Kidney (tissue), 14 donors: ENCODE data around the gene CDK14. TPM values are rescaled to one million over a fixed set of nuclear protein-coding genes. Genes with fewer than 3 reads are reported as not detected.

Experiments used
- DNase-seq, 5 donors: peaks; one replicate each; pipeline ENCODE4 v3.0.0-alpha.2; 2013 to 2020
- FAIRE-seq: peaks from 2 replicates; lab custom pipeline; 2012; peaks lifted over from hg19 to GRCh38; lab: Jason Lieb, UNC
- H3K27ac ChIP-seq, 2 donors: one replicate each; pipeline ENCODE4 v1.7.0; 2013; ENCODE audit warnings: low read depth in 2 of 2, low read length in 2 of 2, inconsistent platforms in 1 of 2
- H3K27me3 ChIP-seq: one replicate; pipeline ENCODE4 v1.7.1; 2013; ENCODE audit warnings: low read length, inconsistent platforms; ENCODE audit not compliant: control insufficient read depth, insufficient read depth
- H3K36me3 ChIP-seq, 3 donors: one replicate each; pipeline versions ENCODE4 v1.7.0 to v1.7.1; 2013; ENCODE audit warnings: low read length in 3 of 3, control low read depth in 1 of 3, inconsistent platforms in 1 of 3; ENCODE audit not compliant: insufficient read depth in 3 of 3, control insufficient read depth in 2 of 3
- H3K4me1 ChIP-seq, 3 donors: one replicate each; pipeline versions ENCODE4 v1.7.0 to v1.7.1; 2013; ENCODE audit warnings: low read length in 3 of 3, inconsistent platforms in 1 of 3, low read depth in 1 of 3; ENCODE audit not compliant: control insufficient read depth in 2 of 3, insufficient read depth in 2 of 3
- H3K4me3 ChIP-seq, 3 donors: one replicate each; pipeline versions ENCODE4 v1.7.0 to v1.8.1; 2013; ENCODE audit warnings: low read length in 3 of 3, control low read depth in 1 of 3, inconsistent platforms in 1 of 3
- H3K9ac ChIP-seq, 3 donors: one replicate each; pipeline versions ENCODE4 v1.7.0 to v1.7.1; 2013; ENCODE audit warnings: low read length in 3 of 3, control low read depth in 1 of 3, inconsistent platforms in 1 of 3
- H3K9me3 ChIP-seq, 3 donors: one replicate each; pipeline versions ENCODE4 v1.7.0 to v1.7.1; 2013; ENCODE audit warnings: low read length in 3 of 3, control low read depth in 1 of 3, inconsistent platforms in 1 of 3; ENCODE audit not compliant: control insufficient read depth in 2 of 3, insufficient read depth in 1 of 3
- intact Hi-C: fragments of 100-400 bp; cut with DNase I; formaldehyde crosslinking; loops from one replicate; pipeline ENCODE4 v1.11.1; 2022
- polyA plus RNA-seq: library from polyadenylated mRNA; stranded (reverse); fragments of 350-450 nt; fragmentation: Illumina TruSeq; extraction: RNeasy Lipid Tissue Mini Kit (QIAGEN cat#74804); gene quantifications from one replicate; pipeline ENCODE4 v1.2.3, GENCODE V29; 2014; ENCODE audit warnings: low read depth, low replicate concordance; ENCODE audit not compliant: insufficient read depth
- total RNA-seq: library from RNA; stranded (reverse); fragmentation: NEBNext Ultra II Directional; extraction: Animal tissue kit (Norgen Biotek cat#: 25700); gene quantifications from one replicate; pipeline ENCODE4 v1.2.1, GENCODE V29; 2021
- TF ChIP-seq, protein P1 (sequence below): IDR thresholded peaks from 3 replicates; pipeline ENCODE4 v1.5.1; 2012; ENCODE audit warnings: mild to moderate bottlenecking, moderate library complexity, borderline replicate concordance; ENCODE audit not compliant: insufficient read depth; ENCODE audit errors: extremely low read depth
- donor health status: control.
- donor health status: control.
- donor health status: control.
- donor health status: control.
- donor health status: control.
- donor health status: DM: yes; HTN: yes; CAD: no.
- donor health status: Normal renal cell carcinoma (clear cell type).

CDK14 gene
- total and polyA plus RNA-seq, 2 donors from 2014 or later = 11.9 to 33.9 TPM

DNA sequence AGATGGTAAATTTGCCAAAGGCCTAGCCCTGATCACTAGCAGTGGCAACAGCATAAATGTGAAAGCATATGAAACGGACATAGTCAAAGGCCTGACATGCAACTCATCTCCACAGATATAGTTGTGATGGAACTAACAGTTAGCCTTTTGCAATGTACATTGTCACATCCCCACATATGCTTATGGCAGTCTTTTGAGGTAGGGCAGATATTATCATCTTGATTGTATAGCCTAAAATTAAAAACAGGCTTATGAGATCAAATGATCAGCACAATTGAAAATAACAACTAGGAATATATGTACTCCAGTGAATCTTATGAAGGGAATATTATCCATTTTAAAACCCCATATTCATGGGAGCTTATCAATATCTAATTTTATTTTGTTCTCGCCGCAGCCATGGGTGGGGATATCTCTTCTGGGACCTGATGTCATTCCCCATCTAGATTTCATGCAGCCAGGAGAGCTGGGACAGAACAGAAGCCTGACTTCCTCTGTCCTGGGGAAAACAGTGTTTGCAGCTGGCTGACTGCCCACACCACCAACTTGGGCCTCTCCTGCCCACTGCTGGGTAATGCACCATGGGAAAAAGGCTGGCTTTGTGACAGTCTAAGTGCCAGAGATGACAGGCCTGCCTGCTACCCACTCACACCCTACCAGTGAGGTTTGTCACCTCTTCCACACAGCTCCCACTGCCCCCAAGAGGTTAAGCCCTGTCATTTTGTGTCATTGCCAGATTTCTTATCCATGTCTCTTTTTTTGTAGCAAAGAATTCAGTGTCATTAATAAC, 487.9 kb downstream of the CDK14 start:
- no peak overlapping the region for H3K9ac ChIP-seq
- intact Hi-C loops = no loop called here
- H3K27me3 ChIP-seq = no peaks in the 10 kb centered on the region
- DNase-seq (no peak), FAIRE-seq (no peak)
- TF ChIP-seq, protein P1, sequence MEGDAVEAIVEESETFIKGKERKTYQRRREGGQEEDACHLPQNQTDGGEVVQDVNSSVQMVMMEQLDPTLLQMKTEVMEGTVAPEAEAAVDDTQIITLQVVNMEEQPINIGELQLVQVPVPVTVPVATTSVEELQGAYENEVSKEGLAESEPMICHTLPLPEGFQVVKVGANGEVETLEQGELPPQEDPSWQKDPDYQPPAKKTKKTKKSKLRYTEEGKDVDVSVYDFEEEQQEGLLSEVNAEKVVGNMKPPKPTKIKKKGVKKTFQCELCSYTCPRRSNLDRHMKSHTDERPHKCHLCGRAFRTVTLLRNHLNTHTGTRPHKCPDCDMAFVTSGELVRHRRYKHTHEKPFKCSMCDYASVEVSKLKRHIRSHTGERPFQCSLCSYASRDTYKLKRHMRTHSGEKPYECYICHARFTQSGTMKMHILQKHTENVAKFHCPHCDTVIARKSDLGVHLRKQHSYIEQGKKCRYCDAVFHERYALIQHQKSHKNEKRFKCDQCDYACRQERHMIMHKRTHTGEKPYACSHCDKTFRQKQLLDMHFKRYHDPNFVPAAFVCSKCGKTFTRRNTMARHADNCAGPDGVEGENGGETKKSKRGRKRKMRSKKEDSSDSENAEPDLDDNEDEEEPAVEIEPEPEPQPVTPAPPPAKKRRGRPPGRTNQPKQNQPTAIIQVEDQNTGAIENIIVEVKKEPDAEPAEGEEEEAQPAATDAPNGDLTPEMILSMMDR = no peak
- H3K36me3 ChIP-seq = no peaks in the 10 kb centered on the region
- H3K4me3 ChIP-seq = no peak overlapping the region
- peaks cover 0 to 6% (median 0%) of the 10 kb centered on the region in 3 donors for H3K4me1 ChIP-seq
- H3K9me3 ChIP-seq = no peaks in the 10 kb centered on the region
- H3K27ac ChIP-seq = no peak overlapping the region

DNA sequence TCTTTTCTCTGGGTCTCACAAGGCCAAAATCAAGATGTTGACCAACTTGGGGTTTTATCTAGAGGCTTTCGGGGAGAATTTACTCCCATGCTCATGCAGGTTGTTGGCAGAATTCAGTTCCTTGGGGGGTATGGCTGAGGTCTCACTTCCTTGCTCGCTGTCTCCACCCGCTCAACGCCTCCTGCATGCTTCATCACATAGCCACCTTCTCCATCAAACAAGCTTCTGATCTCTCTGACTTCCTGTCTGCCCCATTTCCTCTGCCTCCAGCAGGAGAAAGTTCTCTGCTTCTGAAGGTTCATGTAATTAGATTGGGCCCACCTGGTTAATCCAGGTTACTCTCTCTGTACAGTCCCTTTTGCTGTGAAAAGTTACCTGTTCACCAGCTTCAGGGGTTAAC, 489.1 kb downstream of the CDK14 start:
- Histone ChIP-seq H3K4me3 (no peak overlapping the region), H3K9me3 (no peaks in the 10 kb centered on the region), H3K9ac (no peak overlapping the region), H3K27ac (no peak overlapping the region), H3K4me1 (peaks cover 0 to 6% (median 0%) of the 10 kb centered on the region in 3 donors), H3K36me3 (no peaks in the 10 kb centered on the region), H3K27me3 (no peaks in the 10 kb centered on the region)
- TF ChIP-seq, protein P1 = no peak
- intact Hi-C loops = no loop called here
- no peak for DNase-seq
- FAIRE-seq = no peak

DNA sequence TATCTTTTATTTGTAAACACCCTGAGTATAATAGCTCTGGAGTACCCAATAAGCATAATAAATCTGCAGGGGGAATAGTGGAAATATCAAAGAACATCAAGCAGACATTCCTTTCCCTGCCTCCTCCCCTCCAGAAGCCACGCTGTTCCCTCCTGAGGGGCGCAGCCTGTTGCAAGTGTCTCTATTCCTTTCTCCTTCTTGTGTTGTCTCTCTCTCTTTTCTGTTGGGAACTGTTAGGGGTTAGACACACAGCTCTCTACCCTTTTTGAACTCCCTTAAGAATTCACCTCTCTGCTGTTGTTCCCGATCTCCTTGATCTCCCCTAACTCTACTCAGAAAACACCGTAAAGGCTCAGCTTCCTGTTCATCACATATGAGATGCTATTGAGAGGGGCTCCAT, 490.1 kb downstream of the CDK14 start:
- intact Hi-C loops = no loop called here
- Histone ChIP-seq H3K27me3 (no peaks in the 10 kb centered on the region), H3K36me3 (no peaks in the 10 kb centered on the region), H3K4me3 (no peak overlapping the region), H3K9me3 (no peaks in the 10 kb centered on the region), H3K4me1 (peaks cover 0 to 4% (median 0%) of the 10 kb centered on the region in 3 donors), H3K9ac (no peak overlapping the region), H3K27ac (no peak overlapping the region)
- FAIRE-seq (no peak), DNase-seq (no peak)
- TF ChIP-seq, protein P1 = no peak
